ENCODE results near the gene AMHR2.

The AMHR2 gene

DNA sequence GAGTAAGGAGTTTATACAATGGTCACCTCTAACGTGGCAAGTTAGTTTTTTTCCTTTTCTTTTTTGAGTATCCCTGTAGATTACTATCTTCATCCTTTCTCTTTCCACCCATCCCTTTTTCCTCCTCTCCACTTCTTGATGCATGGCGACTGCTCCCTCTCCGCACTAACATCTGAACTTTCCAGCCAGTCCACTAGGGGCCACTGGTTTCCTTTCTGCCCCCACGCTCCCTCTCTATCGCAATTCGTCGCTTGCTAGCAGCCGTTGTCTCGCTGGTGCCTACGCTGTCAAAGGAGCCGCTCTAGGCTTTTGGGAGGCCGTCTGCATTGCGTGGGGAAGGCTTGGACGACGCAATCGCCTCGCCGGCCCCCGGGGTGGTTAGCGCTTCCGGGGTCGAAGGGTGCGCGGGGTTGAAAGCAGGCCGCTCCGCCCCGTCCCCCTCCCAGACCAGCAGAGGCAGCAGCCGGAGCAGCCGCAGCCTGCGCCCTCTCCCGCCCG lies 28.1 kb downstream of the AMHR2 start, which contains the start of gene PCBP2:
Gene PCBP2, plus strand, starts transcription at position 442 of the 498 bp plus-strand sequence. CDS start 2,699 bp downstream, outside the sequence.
- no peaks in the 10 kb centered on the region for H3K27me3 ChIP-seq (ENCODE audit: control insufficient read depth in 1 of 2, insufficient read depth in 2 of 2, low read length in 2 of 2)
- peaks cover 16 to 43% of the 10 kb centered on the region in 2 donors for H3K36me3 ChIP-seq (ENCODE audit: control insufficient read depth in 1 of 2, insufficient read depth in 2 of 2, low read length in 2 of 2)
- H3K9ac ChIP-seq (ENCODE audit: low read depth in 1 of 2, low read length in 2 of 2), result peak within 1 kb of the TSS; percentile 80 to 97
- H3K27ac ChIP-seq (ENCODE audit: low read depth, low read length), result peak within 1 kb of the TSS; percentile 93
- H3K4me1 ChIP-seq (ENCODE audit: control insufficient read depth in 1 of 2, insufficient read depth in 2 of 2, low read length in 2 of 2), result peaks cover 26 to 28% of the 10 kb centered on the region in 2 donors
- peak within 1 kb of the TSS; percentile 74 to 94 for H3K4me3 ChIP-seq (ENCODE audit: low read depth in 1 of 2, low read length in 2 of 2)
- no peaks in the 10 kb centered on the region for H3K9me3 ChIP-seq (ENCODE audit: control insufficient read depth in 1 of 2, low read length in 2 of 2)

DNA sequence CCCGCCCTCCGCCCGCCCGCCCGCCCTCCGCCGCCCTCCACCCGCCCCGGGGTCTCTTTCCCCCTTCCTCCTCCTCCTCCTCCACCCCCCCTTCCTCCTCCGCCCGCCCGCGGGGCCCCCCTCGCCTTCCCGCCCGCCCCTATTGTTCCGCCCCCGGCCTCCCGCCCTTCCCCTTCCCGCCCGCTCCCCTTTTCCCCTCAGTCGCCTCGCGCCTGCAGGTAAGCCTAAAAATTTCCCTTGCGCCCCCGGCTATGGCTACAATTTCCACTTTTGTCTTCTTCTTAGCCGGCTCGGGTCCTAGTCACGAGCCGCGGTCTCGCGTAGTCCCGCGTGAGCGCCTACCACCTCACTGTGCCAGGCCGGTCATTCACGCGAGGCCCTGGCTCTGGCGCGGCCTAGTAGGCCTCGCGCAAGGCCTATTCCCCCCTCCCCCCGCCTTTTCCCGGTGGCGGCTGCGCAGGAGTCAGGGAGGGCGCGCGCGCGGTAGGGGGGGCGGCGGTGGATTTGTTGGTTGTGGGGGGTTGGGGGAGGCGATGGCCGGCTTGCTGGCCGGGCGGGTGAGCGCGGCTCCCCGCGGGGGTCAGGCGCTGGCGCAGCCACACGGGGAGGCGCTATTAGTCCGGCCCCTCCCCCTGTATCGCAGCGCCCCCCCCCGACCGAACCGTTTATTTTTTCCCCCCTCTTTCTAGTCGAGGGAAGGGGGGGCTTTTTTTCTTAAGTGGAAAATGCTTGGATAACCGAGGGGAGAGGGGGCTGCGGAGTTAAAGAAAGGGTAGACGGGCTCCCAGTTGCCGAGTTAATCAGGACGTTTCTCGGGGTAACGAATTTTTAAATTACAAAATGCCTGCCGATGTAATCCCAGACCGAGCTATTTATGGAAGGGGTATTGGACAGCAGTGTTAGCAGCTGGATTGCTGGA lies 28.8 kb downstream of the AMHR2 start:
- Histone ChIP-seq H3K4me3 (ENCODE audit: low read depth in 1 of 2, low read length in 2 of 2) (peak overlapping the region; percentile 74 to 94), H3K27ac (ENCODE audit: low read depth, low read length) (peak overlapping the region; percentile 93), H3K9me3 (ENCODE audit: control insufficient read depth in 1 of 2, low read length in 2 of 2) (no peaks in the 10 kb centered on the region), H3K36me3 (ENCODE audit: control insufficient read depth in 1 of 2, insufficient read depth in 2 of 2, low read length in 2 of 2) (peaks cover 17 to 44% of the 10 kb centered on the region in 2 donors), H3K4me1 (ENCODE audit: control insufficient read depth in 1 of 2, insufficient read depth in 2 of 2, low read length in 2 of 2) (peaks cover 26 to 28% of the 10 kb centered on the region in 2 donors), H3K27me3 (ENCODE audit: control insufficient read depth in 1 of 2, insufficient read depth in 2 of 2, low read length in 2 of 2) (no peaks in the 10 kb centered on the region), H3K9ac (ENCODE audit: low read depth in 1 of 2, low read length in 2 of 2) (peak overlapping the region; percentile 80 to 97)

DNA sequence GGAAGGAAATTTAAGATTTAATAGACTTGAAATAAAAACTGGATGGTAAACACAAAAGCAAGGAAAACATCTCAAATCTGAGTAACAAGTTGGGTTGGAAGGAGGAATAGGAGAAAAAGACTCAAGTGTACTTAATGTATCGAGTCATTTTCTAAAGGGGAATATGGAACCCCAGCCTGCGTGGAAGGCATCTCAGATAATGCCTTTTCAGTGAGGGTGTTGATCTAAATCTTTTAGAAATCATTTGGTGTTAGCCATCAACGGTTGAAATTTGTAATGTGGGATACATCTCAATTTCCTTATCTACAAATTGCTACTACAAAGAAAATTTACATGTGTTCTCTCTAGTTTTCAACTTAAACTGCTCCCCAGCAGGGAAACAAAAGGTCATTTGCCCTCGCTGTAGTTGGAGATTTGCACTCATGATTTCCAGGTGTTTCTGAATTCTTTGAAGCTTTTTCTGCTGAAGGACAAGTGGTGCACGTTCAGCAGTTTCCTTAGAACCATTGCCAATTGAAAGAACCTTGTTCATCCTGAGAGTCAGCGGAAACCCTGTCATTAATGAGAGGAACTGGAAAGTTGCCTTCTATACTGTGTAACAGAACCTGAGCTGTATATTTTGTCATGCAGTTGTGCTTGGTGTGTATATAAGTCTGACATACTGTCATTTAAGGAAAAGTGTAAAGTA lies 30.4 kb downstream of the AMHR2 start:
- peak overlapping the region; percentile 17 to 94 for H3K4me3 ChIP-seq (ENCODE audit: low read depth in 1 of 2, low read length in 2 of 2)
- peak overlapping the region; percentile 73 to 97 for H3K9ac ChIP-seq (ENCODE audit: low read depth in 1 of 2, low read length in 2 of 2)
- H3K27me3 ChIP-seq (ENCODE audit: control insufficient read depth in 1 of 2, insufficient read depth in 2 of 2, low read length in 2 of 2), result no peaks in the 10 kb centered on the region
- H3K36me3 ChIP-seq (ENCODE audit: control insufficient read depth in 1 of 2, insufficient read depth in 2 of 2, low read length in 2 of 2), result peaks cover 23 to 51% of the 10 kb centered on the region in 2 donors
- peaks cover 26 to 28% of the 10 kb centered on the region in 2 donors for H3K4me1 ChIP-seq (ENCODE audit: control insufficient read depth in 1 of 2, insufficient read depth in 2 of 2, low read length in 2 of 2)
- H3K27ac ChIP-seq (ENCODE audit: low read depth, low read length), result no peak overlapping the region
- no peaks in the 10 kb centered on the region for H3K9me3 ChIP-seq (ENCODE audit: control insufficient read depth in 1 of 2, low read length in 2 of 2)

DNA sequence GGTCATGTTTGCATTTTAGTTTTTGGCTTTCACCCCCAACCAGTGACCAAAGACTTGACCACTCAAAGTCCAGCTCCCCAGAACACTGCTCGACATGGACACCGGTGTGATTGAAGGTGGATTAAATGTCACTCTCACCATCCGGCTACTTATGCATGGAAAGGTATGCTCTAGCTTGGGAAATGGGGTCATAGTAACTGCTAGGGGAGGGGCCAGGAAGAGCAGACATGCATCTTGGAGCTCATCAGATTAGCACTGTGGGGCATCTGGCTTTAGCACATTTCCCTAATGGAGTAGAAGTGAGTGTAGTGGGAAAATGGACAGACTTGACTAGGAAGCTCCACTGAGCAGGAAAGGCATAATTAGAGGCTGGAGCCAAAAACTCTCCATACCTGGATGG lies 31.1 kb downstream of the AMHR2 start:
- no peak overlapping the region for H3K9ac ChIP-seq (ENCODE audit: low read depth in 1 of 2, low read length in 2 of 2)
- H3K9me3 ChIP-seq (ENCODE audit: control insufficient read depth in 1 of 2, low read length in 2 of 2), result no peaks in the 10 kb centered on the region
- H3K4me1 ChIP-seq (ENCODE audit: control insufficient read depth in 1 of 2, insufficient read depth in 2 of 2, low read length in 2 of 2), result peaks cover 26 to 28% of the 10 kb centered on the region in 2 donors
- peaks cover 26 to 57% of the 10 kb centered on the region in 2 donors for H3K36me3 ChIP-seq (ENCODE audit: control insufficient read depth in 1 of 2, insufficient read depth in 2 of 2, low read length in 2 of 2)
- no peak overlapping the region for H3K4me3 ChIP-seq (ENCODE audit: low read depth in 1 of 2, low read length in 2 of 2)
- no peak overlapping the region for H3K27ac ChIP-seq (ENCODE audit: low read depth, low read length)
- H3K27me3 ChIP-seq (ENCODE audit: control insufficient read depth in 1 of 2, insufficient read depth in 2 of 2, low read length in 2 of 2), result no peaks in the 10 kb centered on the region

DNA sequence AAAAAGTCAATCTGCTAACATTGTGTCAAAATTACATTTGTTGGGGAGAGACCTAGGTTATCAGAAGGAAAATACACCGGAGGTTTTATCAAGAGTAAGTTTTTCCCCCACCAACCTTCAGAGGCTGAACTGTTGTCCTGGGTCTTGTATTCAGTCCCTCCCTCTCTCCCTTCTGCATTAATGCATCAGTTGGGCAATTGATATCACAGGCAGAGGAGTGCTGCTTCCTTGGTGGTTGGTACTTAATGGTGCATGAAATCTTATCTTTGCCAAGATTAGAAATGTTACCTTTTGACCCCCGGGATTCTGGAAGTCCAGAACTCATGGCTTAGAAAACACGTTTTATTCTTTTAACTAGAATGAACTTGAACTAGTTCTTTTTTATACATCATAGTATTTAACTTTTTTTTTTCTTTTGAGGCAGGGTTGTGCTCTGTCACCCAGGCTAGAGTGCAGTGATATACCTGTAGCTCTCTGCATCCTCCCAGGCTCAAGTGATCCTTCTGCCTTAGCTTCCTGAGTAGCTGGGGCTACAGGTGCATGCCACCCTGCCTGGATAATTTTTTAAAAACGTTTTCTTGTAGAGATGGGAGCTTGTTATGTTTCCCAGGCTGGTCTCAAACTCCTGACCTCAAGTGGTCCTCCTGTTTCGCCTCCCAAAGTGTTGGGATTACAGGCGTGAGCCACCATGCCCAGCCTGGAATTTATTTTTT lies 33.2 kb downstream of the AMHR2 start:
- Histone ChIP-seq H3K4me1 (ENCODE audit: control insufficient read depth in 1 of 2, insufficient read depth in 2 of 2, low read length in 2 of 2) (peaks cover 26 to 28% of the 10 kb centered on the region in 2 donors), H3K4me3 (ENCODE audit: low read depth in 1 of 2, low read length in 2 of 2) (no peak overlapping the region), H3K36me3 (ENCODE audit: control insufficient read depth in 1 of 2, insufficient read depth in 2 of 2, low read length in 2 of 2) (peaks cover 47 to 78% of the 10 kb centered on the region in 2 donors), H3K27me3 (ENCODE audit: control insufficient read depth in 1 of 2, insufficient read depth in 2 of 2, low read length in 2 of 2) (no peaks in the 10 kb centered on the region), H3K9ac (ENCODE audit: low read depth in 1 of 2, low read length in 2 of 2) (no peak overlapping the region), H3K9me3 (ENCODE audit: control insufficient read depth in 1 of 2, low read length in 2 of 2) (no peaks in the 10 kb centered on the region), H3K27ac (ENCODE audit: low read depth, low read length) (no peak overlapping the region)

DNA sequence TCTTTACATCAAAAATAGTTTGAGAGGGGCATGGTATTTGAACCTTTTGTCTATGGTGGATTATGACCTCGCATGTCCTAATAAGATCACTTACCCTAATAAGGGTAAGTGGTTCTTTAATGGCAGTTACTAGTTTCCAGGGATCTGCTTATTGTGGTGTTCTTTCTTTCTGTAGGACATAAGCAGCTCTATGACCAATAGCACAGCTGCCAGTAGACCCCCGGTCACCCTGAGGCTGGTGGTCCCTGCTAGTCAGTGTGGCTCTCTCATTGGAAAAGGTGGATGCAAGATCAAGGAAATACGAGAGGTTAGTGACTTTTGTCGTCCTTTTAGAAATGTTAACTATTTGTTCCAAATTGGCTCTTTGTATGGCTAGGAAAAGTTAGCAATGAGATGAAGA lies 35.4 kb downstream of the AMHR2 start:
- Histone ChIP-seq H3K27ac (ENCODE audit: low read depth, low read length) (no peak overlapping the region), H3K4me1 (ENCODE audit: control insufficient read depth in 1 of 2, insufficient read depth in 2 of 2, low read length in 2 of 2) (peaks cover 14 to 17% of the 10 kb centered on the region in 2 donors), H3K27me3 (ENCODE audit: control insufficient read depth in 1 of 2, insufficient read depth in 2 of 2, low read length in 2 of 2) (no peaks in the 10 kb centered on the region), H3K9ac (ENCODE audit: low read depth in 1 of 2, low read length in 2 of 2) (no peak overlapping the region), H3K4me3 (ENCODE audit: low read depth in 1 of 2, low read length in 2 of 2) (no peak overlapping the region), H3K36me3 (ENCODE audit: control insufficient read depth in 1 of 2, insufficient read depth in 2 of 2, low read length in 2 of 2) (peaks cover 69 to 99% of the 10 kb centered on the region in 2 donors), H3K9me3 (ENCODE audit: control insufficient read depth in 1 of 2, low read length in 2 of 2) (no peaks in the 10 kb centered on the region)

DNA sequence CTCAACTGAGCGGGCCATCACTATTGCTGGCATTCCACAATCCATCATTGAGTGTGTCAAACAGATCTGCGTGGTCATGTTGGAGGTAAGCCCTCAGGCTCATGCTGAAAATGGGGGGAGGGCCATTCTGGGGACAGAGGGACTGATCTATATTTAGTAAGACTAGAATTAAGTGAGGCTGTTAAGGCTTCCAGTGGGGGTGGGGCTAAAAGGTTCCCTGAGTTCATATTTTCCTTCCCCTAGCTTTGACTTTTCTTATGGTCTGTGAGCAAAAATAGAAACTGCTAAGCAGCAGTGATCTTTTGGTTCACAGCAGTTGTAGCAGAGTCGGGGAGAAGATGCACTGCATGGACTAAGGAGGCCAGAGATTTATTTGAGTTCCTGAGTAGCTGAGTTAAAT lies 37.4 kb downstream of the AMHR2 start:
- no peaks in the 10 kb centered on the region for H3K9me3 ChIP-seq (ENCODE audit: control insufficient read depth in 1 of 2, low read length in 2 of 2)
- H3K36me3 ChIP-seq (ENCODE audit: control insufficient read depth in 1 of 2, insufficient read depth in 2 of 2, low read length in 2 of 2), result peaks cover 77 to 98% of the 10 kb centered on the region in 2 donors
- H3K27me3 ChIP-seq (ENCODE audit: control insufficient read depth in 1 of 2, insufficient read depth in 2 of 2, low read length in 2 of 2), result no peaks in the 10 kb centered on the region
- no peak overlapping the region for H3K27ac ChIP-seq (ENCODE audit: low read depth, low read length)
- H3K4me3 ChIP-seq (ENCODE audit: low read depth in 1 of 2, low read length in 2 of 2), result no peak overlapping the region
- H3K4me1 ChIP-seq (ENCODE audit: control insufficient read depth in 1 of 2, insufficient read depth in 2 of 2, low read length in 2 of 2), result peaks cover 6 to 11% of the 10 kb centered on the region in 2 donors
- H3K9ac ChIP-seq (ENCODE audit: low read depth in 1 of 2, low read length in 2 of 2), result no peak overlapping the region

DNA sequence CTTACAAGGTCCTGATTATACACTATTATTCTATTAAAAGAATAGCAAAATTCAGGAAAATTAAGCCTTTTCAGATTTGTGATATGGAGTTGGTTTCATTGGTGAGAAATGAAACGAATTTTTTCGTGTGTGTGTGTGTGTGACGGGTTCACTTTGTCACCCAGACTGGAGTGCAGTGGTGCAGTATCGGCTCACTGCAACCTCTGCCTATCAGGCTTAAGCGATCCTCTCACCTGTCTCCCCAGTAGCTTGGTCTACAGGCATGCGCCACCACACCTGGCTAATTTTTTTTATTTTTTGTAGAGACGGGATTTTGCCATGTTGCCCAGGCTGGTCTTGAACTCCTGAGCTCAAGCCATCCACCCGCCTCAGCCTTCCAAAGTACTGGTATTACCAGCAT lies 37.9 kb downstream of the AMHR2 start:
- no peak overlapping the region for H3K27ac ChIP-seq (ENCODE audit: low read depth, low read length)

DNA sequence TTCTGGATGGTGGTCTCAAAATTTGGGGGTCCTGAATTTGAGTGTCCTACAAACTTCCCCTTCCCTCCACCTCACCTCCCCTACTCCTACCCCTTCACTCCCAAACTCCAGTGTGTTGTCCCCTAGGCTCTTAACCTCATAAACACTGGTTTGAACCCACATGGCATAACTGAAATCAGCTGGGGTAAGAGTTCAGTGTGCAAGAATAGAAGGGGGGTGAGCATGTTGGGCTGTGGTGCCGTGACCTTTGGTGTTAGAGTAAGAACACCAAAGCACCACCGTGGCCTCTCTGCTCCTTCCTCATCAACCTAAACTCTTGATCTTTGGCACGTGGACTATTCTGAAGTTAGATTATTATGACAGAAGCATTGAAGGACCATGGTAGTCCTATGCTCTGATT lies 39.3 kb downstream of the AMHR2 start:
- peaks cover 0 to 5% of the 10 kb centered on the region in 2 donors for H3K4me1 ChIP-seq (ENCODE audit: control insufficient read depth in 1 of 2, insufficient read depth in 2 of 2, low read length in 2 of 2)

More for the DNA sequence above, 37.9 kb downstream of the AMHR2 start:
- Histone ChIP-seq H3K4me1 (ENCODE audit: control insufficient read depth in 1 of 2, insufficient read depth in 2 of 2, low read length in 2 of 2) (peaks cover 2 to 7% of the 10 kb centered on the region in 2 donors), H3K27me3 (ENCODE audit: control insufficient read depth in 1 of 2, insufficient read depth in 2 of 2, low read length in 2 of 2) (no peaks in the 10 kb centered on the region), H3K9ac (ENCODE audit: low read depth in 1 of 2, low read length in 2 of 2) (no peak overlapping the region), H3K36me3 (ENCODE audit: control insufficient read depth in 1 of 2, insufficient read depth in 2 of 2, low read length in 2 of 2) (peaks cover 78 to 99% of the 10 kb centered on the region in 2 donors), H3K4me3 (ENCODE audit: low read depth in 1 of 2, low read length in 2 of 2) (no peak overlapping the region), H3K9me3 (ENCODE audit: control insufficient read depth in 1 of 2, low read length in 2 of 2) (no peaks in the 10 kb centered on the region)

More for the DNA sequence above, 39.3 kb downstream of the AMHR2 start:
- peaks cover 89 to 99% of the 10 kb centered on the region in 2 donors for H3K36me3 ChIP-seq (ENCODE audit: control insufficient read depth in 1 of 2, insufficient read depth in 2 of 2, low read length in 2 of 2)
- no peak overlapping the region for H3K9ac ChIP-seq (ENCODE audit: low read depth in 1 of 2, low read length in 2 of 2)
- H3K27me3 ChIP-seq (ENCODE audit: control insufficient read depth in 1 of 2, insufficient read depth in 2 of 2, low read length in 2 of 2), result no peaks in the 10 kb centered on the region
- H3K4me3 ChIP-seq (ENCODE audit: low read depth in 1 of 2, low read length in 2 of 2), result no peak overlapping the region
- H3K9me3 ChIP-seq (ENCODE audit: control insufficient read depth in 1 of 2, low read length in 2 of 2), result no peaks in the 10 kb centered on the region
- H3K27ac ChIP-seq (ENCODE audit: low read depth, low read length), result no peak overlapping the region

All from duodenal mucosa (tissue), 2 donors.